HT-29 (cell line): ENCODE data around the gene TBX1. TPM values are rescaled to one million over a fixed set of nuclear protein-coding genes. Genes with fewer than 3 reads are reported as not detected.

Experiments
- DNase-seq: peaks from one replicate; pipeline ENCODE4 v3.0.0-alpha.2; 2015; ENCODE audit warnings: low spot score
- total RNA-seq: library from RNA; depleted of rRNA; stranded (reverse); fragments of >200 nt; shearing (Covaris generic); gene quantifications from 2 replicates; pipeline ENCODE4 v1.2.3, GENCODE V29; 2014; rRNA removed

TBX1 gene
- total RNA-seq, 1 experiment from 2014 or later: not detected

DNA sequence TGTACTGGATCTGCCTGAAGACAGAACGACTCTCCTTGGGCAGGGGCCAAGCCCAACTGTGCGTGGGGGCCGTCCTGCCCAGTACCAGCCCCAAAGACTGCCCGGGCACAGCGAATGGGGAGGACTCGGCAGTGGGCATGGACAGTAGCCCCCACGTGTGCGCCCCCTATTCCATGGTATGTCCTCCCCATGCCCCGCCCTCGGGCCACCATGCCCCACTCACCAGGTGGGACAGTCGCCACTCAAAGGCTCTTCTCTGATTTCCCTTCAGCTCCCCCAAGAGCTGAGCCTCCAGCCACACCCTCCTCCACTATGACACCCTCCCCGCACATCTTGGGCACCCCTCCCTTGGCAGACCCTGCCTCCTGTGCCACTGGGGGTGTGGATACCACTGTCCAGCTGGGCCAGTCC lies 50.6 kb downstream of the TBX1 start:
- DNase-seq: no peak

GRCh38 chr22:19811811-19812771 lies 51.5 kb downstream of the TBX1 start:
- no peak for DNase-seq

GRCh38 chr22:19812910-19813309 lies 52.3 kb downstream of the TBX1 start:
- DNase-seq: no peak

DNA sequence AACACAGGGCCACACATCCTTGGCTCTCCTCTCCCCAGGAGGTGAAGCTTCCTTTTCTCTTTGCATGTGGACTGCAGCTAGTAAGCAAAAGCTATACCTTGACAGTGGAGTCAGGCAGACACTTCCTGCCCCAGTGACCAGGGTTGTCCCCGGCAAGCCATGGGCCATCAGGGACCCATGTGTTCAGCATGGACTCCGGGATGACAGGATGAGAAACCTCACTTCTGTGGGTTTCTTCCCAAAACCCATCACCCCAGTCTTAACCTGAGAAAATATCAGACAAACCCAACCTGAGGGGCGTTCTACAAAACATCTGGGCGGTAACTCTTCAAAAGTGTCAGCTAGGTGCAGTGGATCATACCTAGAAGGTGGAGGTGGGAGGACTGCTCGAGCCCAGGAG lies 53.9 kb downstream of the TBX1 start:
- no peak for DNase-seq

GRCh38 chr22:19815093-19815822 lies 54.7 kb downstream of the TBX1 start:
- no peak for DNase-seq

DNA sequence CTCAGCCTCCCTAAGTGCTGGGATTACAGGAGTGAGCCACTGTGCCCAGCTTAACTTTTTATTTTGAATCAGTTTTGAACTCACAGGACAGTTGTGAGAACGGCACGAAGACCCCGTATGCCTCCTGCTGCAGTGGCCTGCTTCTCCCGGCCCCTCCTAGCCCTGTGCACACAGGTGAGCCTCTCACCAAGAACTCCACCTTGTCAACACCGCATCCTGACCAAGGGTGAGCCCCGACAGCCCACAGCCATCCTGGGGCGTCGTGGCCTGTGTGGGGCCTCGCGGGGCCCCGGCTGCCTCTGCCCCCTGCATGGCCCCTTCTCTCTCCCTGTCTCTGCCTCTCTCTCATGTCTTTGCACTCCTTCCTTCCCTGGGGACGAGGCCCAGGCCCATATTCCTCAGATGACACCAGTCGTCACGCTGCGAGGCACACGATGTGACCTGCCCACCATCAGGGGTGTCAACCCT lies 55.3 kb downstream of the TBX1 start:
- DNase-seq: no peak

DNA sequence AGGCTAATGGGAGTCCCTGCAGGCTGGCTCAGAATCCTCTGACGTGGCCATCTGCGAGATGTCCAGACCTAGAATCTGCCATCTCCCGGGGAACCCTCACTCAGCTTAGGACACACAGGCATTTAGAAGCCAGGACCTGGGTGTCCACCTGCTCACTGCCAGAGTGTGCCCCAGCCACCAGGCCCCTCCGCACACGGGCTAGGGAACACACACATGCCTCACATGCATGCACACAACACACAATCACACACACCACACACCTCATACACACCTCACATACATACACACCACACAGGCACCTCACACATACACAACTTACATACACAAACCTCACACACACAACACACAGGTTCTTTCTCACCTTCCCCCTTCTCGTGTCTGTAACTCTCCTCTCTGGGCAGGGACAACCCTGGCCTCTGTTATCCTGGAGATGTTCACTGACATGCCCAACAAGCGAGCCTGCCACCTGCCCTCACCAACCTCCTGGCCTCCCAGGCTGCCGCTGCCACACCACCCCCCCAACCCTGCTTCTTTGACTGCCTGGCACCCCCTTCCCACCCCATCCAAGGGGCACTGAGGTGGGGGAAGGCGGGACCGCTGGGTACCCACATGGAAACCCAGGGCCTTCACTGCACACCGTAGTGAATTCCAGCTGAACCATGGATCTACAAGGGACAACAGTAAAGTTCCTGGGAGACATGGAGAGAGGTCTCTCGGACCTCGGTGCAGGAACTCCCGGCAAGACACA lies 56.0 kb downstream of the TBX1 start:
- DNase-seq: no peak

Other genes with a start within 250 kb of the TBX1 start
- gene CLDN5, start 236.4 kb upstream of the TBX1 start, total RNA-seq: not detected in 2 replicates
- gene SEPTIN5, start 46.3 kb upstream of the TBX1 start, total RNA-seq: 0.42 TPM in 1 of 2 replicates, not detected in the other
- not detected in 2 replicates for gene GP1BB, start 37.2 kb upstream of the TBX1 start, total RNA-seq
- gene GNB1L, start 94.1 kb downstream of the TBX1 start, total RNA-seq: 96.1 and 115 TPM in 2 replicates
- gene RTL10, start 94.1 kb downstream of the TBX1 start, total RNA-seq: 37.9 and 42.8 TPM in 2 replicates
- 665 and 669 TPM in 2 replicates for gene COMT, start 181.0 kb downstream of the TBX1 start, total RNA-seq
- 88.4 and 95.8 TPM in 2 replicates for gene TXNRD2, start 181.0 kb downstream of the TBX1 start, total RNA-seq